Keratinocyte (primary cell): ENCODE measurements around the gene FREM1. TPM values are rescaled to one million over a fixed set of nuclear protein-coding genes. Genes with fewer than 3 reads are reported as not detected.

Source experiments
- DNase-seq: peaks from one replicate; pipeline ENCODE4 v3.0.0-alpha.2; 2011; ENCODE audit warnings: low read depth, missing footprints, low spot score
- FAIRE-seq: peaks from 2 replicates; lab custom pipeline; 2011; peaks lifted over from hg19 to GRCh38; lab: Jason Lieb, UNC
- H2AFZ ChIP-seq: 2 replicates; pipeline ENCODE4 v1.6.0; 2012; ENCODE audit warnings: low read length, control low read depth, inconsistent platforms; ENCODE audit not compliant: control insufficient read depth
- H3K27ac ChIP-seq: 2 replicates; pipeline ENCODE4 v1.5.1; 2011; ENCODE audit warnings: low read length; ENCODE audit not compliant: control insufficient read depth, insufficient read depth
- H3K27me3 ChIP-seq: 3 replicates; pipeline ENCODE4 v1.6.0; 2011; ENCODE audit warnings: low read length; ENCODE audit not compliant: control insufficient read depth, insufficient read depth; ENCODE audit errors: extremely low read depth
- H3K36me3 ChIP-seq, 2 experiments: 2 replicates in 1 of 2; 3 replicates in 1 of 2; pipeline ENCODE4 v1.5.1; 2011; ENCODE audit warnings: low read length in 2 of 2, mild to moderate bottlenecking in 1 of 2; ENCODE audit not compliant: control insufficient read depth in 2 of 2, insufficient read depth in 2 of 2; ENCODE audit errors: extremely low read depth in 1 of 2
- H3K4me1 ChIP-seq: 3 replicates; pipeline ENCODE4 v1.5.1; 2011; ENCODE audit warnings: low read length; ENCODE audit not compliant: control insufficient read depth, insufficient read depth; ENCODE audit errors: extremely low read depth
- H3K4me2 ChIP-seq: 3 replicates; pipeline ENCODE4 v1.6.0; 2011; ENCODE audit warnings: low read depth, low read length; ENCODE audit not compliant: control insufficient read depth, insufficient read depth; ENCODE audit errors: extremely low read depth
- H3K4me3 ChIP-seq, 3 experiments: fragments of 200-600 bp in 1 of 3; sonication (generic) in 1 of 3; 2 replicates in 2 of 3; 3 replicates in 1 of 3; pipeline ENCODE4 v1.5.1; 2011 to 2016; ENCODE audit warnings: low read length in 3 of 3, mild to moderate bottlenecking in 3 of 3, control low read depth in 2 of 3, inconsistent platforms in 1 of 3, low read depth in 1 of 3, mixed read lengths in 1 of 3, mixed run types in 1 of 3, moderate library complexity in 1 of 3; ENCODE audit not compliant: control insufficient read depth in 2 of 3, insufficient read depth in 2 of 3; ENCODE audit errors: extremely low read depth in 1 of 3
- H3K79me2 ChIP-seq: 2 replicates; pipeline ENCODE4 v1.6.0; 2012; ENCODE audit warnings: low read length; ENCODE audit not compliant: control insufficient read depth, insufficient read depth
- H3K9ac ChIP-seq: 3 replicates; pipeline ENCODE4 v1.6.0; 2011; ENCODE audit warnings: low read length; ENCODE audit not compliant: control insufficient read depth, insufficient read depth; ENCODE audit errors: extremely low read depth
- H3K9me1 ChIP-seq: 3 replicates; pipeline ENCODE4 v1.6.0; 2011; ENCODE audit warnings: low read length; ENCODE audit not compliant: control insufficient read depth, insufficient read depth; ENCODE audit errors: extremely low read depth
- H3K9me3 ChIP-seq: 2 replicates; pipeline ENCODE4 v1.5.1; 2012; ENCODE audit warnings: low read depth, low read length; ENCODE audit not compliant: control insufficient read depth
- H4K20me1 ChIP-seq: 3 replicates; pipeline ENCODE4 v1.6.0; 2011; ENCODE audit warnings: low read length; ENCODE audit not compliant: control insufficient read depth, insufficient read depth; ENCODE audit errors: extremely low read depth
- EZH2 ChIP-seq: IDR thresholded peaks from one replicate; pipeline ENCODE4 v1.6.1; 2012; ENCODE audit warnings: inconsistent platforms, mild to moderate bottlenecking, low read length, moderate library complexity
- dilution Hi-C: fragments of 300-500 bp; cut with MboI; formaldehyde crosslinking; loops from one replicate; pipeline ENCODE4 v1.7.0; 2020; ENCODE audit warnings: low sequenced_read_pairs; ENCODE audit not compliant: extremely low pct_ligation_motif_present
- polyA plus RNA-seq, 5 experiments: library from polyadenylated mRNA; depleted of rRNA in 3 of 5; stranded (reverse) in 3 of 5; stranded (forward) in 1 of 5; unstranded in 1 of 5; fragments of >200 nt; gene quantifications; 1 replicate in 1 of 5; 2 replicates in 3 of 5; 3 replicates in 1 of 5; pipeline versions ENCODE4 v1.2.1 to v1.2.3, GENCODE V29; 2011 to 2012; ENCODE audit warnings: missing spikeins in 2 of 5, low read depth in 1 of 5, low replicate concordance in 1 of 5
- TF ChIP-seq, protein P1 (sequence below), 3 experiments: IDR thresholded peaks in 1 of 3; conservative IDR thresholded peaks in 1 of 3; optimal IDR thresholded peaks in 1 of 3; 2 replicates in 2 of 3; 3 replicates in 1 of 3; pipeline versions ENCODE3 to v1.5.1; 2011; ENCODE audit warnings: low read length in 3 of 3, mild to moderate bottlenecking in 3 of 3, moderate library complexity in 2 of 3, control low read depth in 1 of 3, inconsistent platforms in 1 of 3; ENCODE audit not compliant: insufficient read depth in 2 of 3; ENCODE audit errors: extremely low read depth in 1 of 3

The FREM1 gene
- polyA plus RNA-seq, 1 donor (not counting 4 experiments of a cell fraction or from before 2014, with no cell fraction given), result under 0.01 TPM

DNA sequence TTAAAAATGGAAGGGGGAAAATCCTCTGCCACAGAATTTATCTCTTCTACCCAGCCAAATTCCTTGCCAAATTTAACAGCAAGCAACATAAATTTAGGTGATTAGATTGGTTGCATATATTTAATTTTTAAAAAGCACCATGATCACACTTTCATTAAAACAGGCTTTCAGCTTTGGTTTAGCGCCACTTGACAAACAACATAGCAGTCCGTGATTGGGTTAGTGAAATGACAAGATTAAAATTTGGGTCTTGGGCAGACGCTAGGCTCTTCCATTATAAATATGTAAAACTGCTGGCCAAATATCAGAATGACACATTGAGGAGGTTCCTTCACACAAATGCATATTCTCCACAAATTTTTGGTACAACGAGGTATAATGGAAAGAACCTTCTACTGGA lies 129.5 kb downstream of the FREM1 start:
- Histone ChIP-seq H3K4me3 (no peak overlapping the region), H3K4me1 (no peaks in the 10 kb centered on the region), H3K27ac (no peak overlapping the region), H3K9me1 (no peaks in the 10 kb centered on the region), H3K36me3 (no peaks in the 10 kb centered on the region), H3K9me3 (no peaks in the 10 kb centered on the region), H4K20me1 (no peaks in the 10 kb centered on the region), H3K79me2 (no peaks in the 10 kb centered on the region), H2AFZ (no peak overlapping the region), H3K27me3 (peaks cover 5% of the 10 kb centered on the region), H3K9ac (no peak overlapping the region), H3K4me2 (no peak overlapping the region)
- FAIRE-seq, result no peak
- TF ChIP-seq, protein P1, sequence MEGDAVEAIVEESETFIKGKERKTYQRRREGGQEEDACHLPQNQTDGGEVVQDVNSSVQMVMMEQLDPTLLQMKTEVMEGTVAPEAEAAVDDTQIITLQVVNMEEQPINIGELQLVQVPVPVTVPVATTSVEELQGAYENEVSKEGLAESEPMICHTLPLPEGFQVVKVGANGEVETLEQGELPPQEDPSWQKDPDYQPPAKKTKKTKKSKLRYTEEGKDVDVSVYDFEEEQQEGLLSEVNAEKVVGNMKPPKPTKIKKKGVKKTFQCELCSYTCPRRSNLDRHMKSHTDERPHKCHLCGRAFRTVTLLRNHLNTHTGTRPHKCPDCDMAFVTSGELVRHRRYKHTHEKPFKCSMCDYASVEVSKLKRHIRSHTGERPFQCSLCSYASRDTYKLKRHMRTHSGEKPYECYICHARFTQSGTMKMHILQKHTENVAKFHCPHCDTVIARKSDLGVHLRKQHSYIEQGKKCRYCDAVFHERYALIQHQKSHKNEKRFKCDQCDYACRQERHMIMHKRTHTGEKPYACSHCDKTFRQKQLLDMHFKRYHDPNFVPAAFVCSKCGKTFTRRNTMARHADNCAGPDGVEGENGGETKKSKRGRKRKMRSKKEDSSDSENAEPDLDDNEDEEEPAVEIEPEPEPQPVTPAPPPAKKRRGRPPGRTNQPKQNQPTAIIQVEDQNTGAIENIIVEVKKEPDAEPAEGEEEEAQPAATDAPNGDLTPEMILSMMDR (optimal IDR thresholded peaks at IDR 0.05 in 1 of 3, IDR thresholded peaks at IDR 0.05 in 1 of 3, conservative IDR thresholded peaks at IDR 0.05 in 1 of 3; ENCODE audit: extremely low read depth in 1 of 3, insufficient read depth in 2 of 3, low read length in 3 of 3), result no peak
- TF ChIP-seq EZH2, result no peak
- no peak for DNase-seq
- dilution Hi-C loops, result no loop called here

DNA sequence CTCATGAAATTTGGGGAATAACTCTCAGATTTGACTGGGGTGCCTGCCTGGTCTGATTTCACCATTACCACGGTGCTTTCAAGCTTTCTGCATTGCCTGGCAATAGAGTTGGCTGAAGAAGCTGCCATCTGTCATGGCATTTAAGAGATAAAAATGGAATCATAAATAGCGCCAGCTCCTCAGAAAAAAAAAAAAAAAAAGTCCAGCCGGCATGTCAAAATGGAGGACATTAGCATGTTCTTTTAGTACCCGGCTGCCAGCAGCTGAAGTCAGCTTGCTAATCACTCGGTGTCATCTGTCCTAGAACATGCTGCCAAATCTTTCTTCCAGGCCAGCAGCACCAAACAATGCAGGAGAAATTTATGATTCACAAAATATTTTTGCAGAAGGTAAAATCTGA lies 130.0 kb downstream of the FREM1 start:
- Histone ChIP-seq H4K20me1 (no peaks in the 10 kb centered on the region), H3K4me2 (no peak overlapping the region), H3K27me3 (peaks cover 5% of the 10 kb centered on the region), H3K4me1 (no peaks in the 10 kb centered on the region), H3K9me3 (no peaks in the 10 kb centered on the region), H3K4me3 (no peak overlapping the region), H3K27ac (no peak overlapping the region), H3K9me1 (no peaks in the 10 kb centered on the region), H3K79me2 (no peaks in the 10 kb centered on the region), H3K36me3 (no peaks in the 10 kb centered on the region), H3K9ac (no peak overlapping the region), H2AFZ (no peak overlapping the region)
- no peak for DNase-seq
- dilution Hi-C loops, result no loop called here
- TF ChIP-seq, protein P1 (optimal IDR thresholded peaks at IDR 0.05 in 1 of 3, IDR thresholded peaks at IDR 0.05 in 1 of 3, conservative IDR thresholded peaks at IDR 0.05 in 1 of 3; ENCODE audit: extremely low read depth in 1 of 3, insufficient read depth in 2 of 3, low read length in 3 of 3), result no peak
- no peak for TF ChIP-seq EZH2
- FAIRE-seq, result no peak
